GM12878 (cell line): ENCODE results near the gene TBL3. TPM values are rescaled to one million over a fixed set of nuclear protein-coding genes. Genes with fewer than 3 reads are reported as not detected.

Experiments used
- CBFB ChIP-seq: IDR thresholded peaks from 2 replicates; pipeline ENCODE4 v1.6.1; 2016; ENCODE audit warnings: antibody characterized with exemption, low read depth
- CEBPZ ChIP-seq: fragments of 150-350 bp; IDR thresholded peaks from 2 replicates; pipeline ENCODE4 v1.6.1; 2016; ENCODE audit warnings: low read depth, low read length
- CREM ChIP-seq: IDR thresholded peaks from 2 replicates; pipeline ENCODE4 v1.6.1; 2014; ENCODE audit warnings: antibody characterized with exemption, low read depth
- FOXM1 ChIP-seq: IDR thresholded peaks from 2 replicates; pipeline ENCODE4 v1.6.1; 2012; ENCODE audit warnings: low read depth, mild to moderate bottlenecking, inconsistent platforms, low read length, moderate library complexity
- MYB ChIP-seq: fragments of 150-350 bp; IDR thresholded peaks from 2 replicates; pipeline ENCODE4 v1.6.1; 2014; ENCODE audit warnings: mild to moderate bottlenecking, low read depth, low read length, borderline replicate concordance
- NRF1 ChIP-seq: conservative IDR thresholded peaks from 2 replicates; pipeline ENCODE4 v1.6.1; 2011; ENCODE audit warnings: mild to moderate bottlenecking, low read depth, low read length, improper control_type of control experiment
- PRDM15 ChIP-seq: fragments of 450-650 bp; formaldehyde crosslinking; IDR thresholded peaks from 2 replicates; pipeline ENCODE4 v1.4.0; 2020; ENCODE audit warnings: mild to moderate bottlenecking, moderate library complexity
- RELB ChIP-seq: fragments of 450-650 bp; IDR thresholded peaks from 2 replicates; pipeline ENCODE4 v1.6.1; 2017; ENCODE audit warnings: low read depth, mild to moderate bottlenecking, moderate library complexity
- SREBF2 ChIP-seq: IDR thresholded peaks from 2 replicates; pipeline ENCODE4 v1.6.1; 2012; ENCODE audit warnings: mild to moderate bottlenecking, low read length
- STAT1 ChIP-seq: fragments of 450-650 bp; conservative IDR thresholded peaks from 2 replicates; pipeline ENCODE4 v1.6.1; 2014; ENCODE audit warnings: antibody characterized with exemption, mild to moderate bottlenecking
- ZNF24 ChIP-seq: fragments of 450-650 bp; IDR thresholded peaks from 2 replicates; pipeline ENCODE4 v1.6.1; 2017; ENCODE audit warnings: antibody characterized with exemption, mild to moderate bottlenecking
- ZNF687 ChIP-seq: fragments of 450-650 bp; IDR thresholded peaks from 2 replicates; pipeline ENCODE4 v1.6.1; 2017; ENCODE audit warnings: mild to moderate bottlenecking, moderate library complexity
- polyA plus RNA-seq, 11 experiments: library from polyadenylated mRNA; depleted of rRNA in 4 of 11; unstranded in 6 of 11; stranded (reverse) in 5 of 11; fragments of >200 nt; fragmentation: Nextera tagmentation in 4 of 11; fragmentation: Illumina TruSeq in 1 of 11; extraction: Ambion mirVana in 4 of 11; extraction: Trizol in 1 of 11; gene quantifications; 1 replicate in 1 of 11; 2 replicates in 10 of 11; pipeline versions ENCODE4 v1.2.1 to v1.2.3, GENCODE V29; 2011 to 2016; ENCODE audit warnings: inconsistent platforms in 2 of 11, missing spikeins in 2 of 11, low read depth in 1 of 11
- total RNA-seq, 4 experiments: library from RNA; depleted of rRNA in 3 of 4; stranded (reverse); fragments of >200 nt in 3 of 4; fragmentation: Illumina TruSeq in 1 of 4; extraction: Trizol in 1 of 4; gene quantifications; 2 replicates each; pipeline versions ENCODE4 v1.2.1 to v1.2.3, GENCODE V29; 2013 to 2021
- TF ChIP-seq, protein P1 (sequence below): IDR thresholded peaks from 2 replicates; pipeline ENCODE4 v1.6.1; 2011; ENCODE audit warnings: borderline replicate concordance, low read depth, mild to moderate bottlenecking, moderate library complexity, mixed read lengths, low read length; ENCODE audit not compliant: insufficient read depth; ENCODE audit errors: extremely low read length

Gene TBL3
- total and polyA plus RNA-seq, 10 of the 15 experiments (the other 5 are each of a cell fraction or from before 2014, with no cell fraction given), result 1.2 to 101 (median 34.2) TPM

DNA sequence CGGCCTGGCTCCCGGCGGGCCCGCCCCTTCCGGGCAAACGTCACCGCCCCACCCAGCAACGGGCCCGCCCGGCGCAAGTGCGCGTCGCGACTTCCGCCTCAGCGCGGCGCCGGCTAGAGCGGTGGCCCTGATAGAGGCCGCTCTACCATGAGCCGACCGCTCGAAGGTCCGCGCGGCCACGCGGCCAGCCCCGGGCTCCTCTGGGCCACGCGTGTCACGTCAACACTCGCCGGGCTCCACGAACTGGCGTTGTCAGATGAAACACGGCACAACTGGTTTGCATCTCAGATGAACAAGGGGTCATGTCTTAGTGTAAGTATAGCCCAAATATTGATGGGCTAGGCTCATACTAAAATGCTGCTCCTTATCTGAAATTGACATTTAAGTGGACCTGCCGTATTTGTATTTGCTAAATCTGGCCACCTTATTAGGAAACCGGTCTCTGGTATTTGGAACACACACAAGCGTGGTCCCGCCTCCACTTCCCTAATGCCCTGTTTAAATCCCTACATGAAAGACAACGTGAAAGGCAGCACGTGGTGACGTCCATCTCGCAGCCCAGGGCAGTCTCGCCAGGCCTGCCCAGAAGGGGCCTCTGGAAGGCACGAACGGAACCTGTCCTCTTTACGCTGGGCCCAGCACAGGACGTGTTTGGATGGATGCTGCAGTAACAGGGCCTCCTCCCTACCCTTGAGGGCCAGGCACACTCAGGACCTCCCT lies 38.1 kb downstream of the TBL3 start, which contains the start of gene ZNF598 (continued):
- TF ChIP-seq RELB (0 out of 2 replicates have a peak, but pooled peaks have one; percentile 49), ZNF687 (peak; percentile 79), MYB (no peak), PRDM15 (CRISPR knock-in tag) (no peak), CEBPZ (no peak), ZNF24 (peak; percentile 51; the same call in 1 of the 2 replicates), NRF1 (no peak), STAT1 (no peak), FOXM1 (no peak), CREM (peak; percentile 54; the same call in 1 of the 2 replicates), CBFB (peak; percentile 67), SREBF2 (no peak; the same call in 1 of the 2 replicates)
- TF ChIP-seq, protein P1, sequence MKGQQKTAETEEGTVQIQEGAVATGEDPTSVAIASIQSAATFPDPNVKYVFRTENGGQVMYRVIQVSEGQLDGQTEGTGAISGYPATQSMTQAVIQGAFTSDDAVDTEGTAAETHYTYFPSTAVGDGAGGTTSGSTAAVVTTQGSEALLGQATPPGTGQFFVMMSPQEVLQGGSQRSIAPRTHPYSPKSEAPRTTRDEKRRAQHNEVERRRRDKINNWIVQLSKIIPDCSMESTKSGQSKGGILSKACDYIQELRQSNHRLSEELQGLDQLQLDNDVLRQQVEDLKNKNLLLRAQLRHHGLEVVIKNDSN, result peak; percentile 50
